Endodermal cell (in vitro differentiated cells): ENCODE measurements around the gene CCNK. TPM values are rescaled to one million over a fixed set of nuclear protein-coding genes. Genes with fewer than 3 reads are reported as not detected.

Source experiments
- DNase-seq: peaks from one replicate; pipeline ENCODE4 v3.0.0-alpha.2; 2017
- H3K27ac ChIP-seq: 2 replicates; pipeline ENCODE4 v1.5.1; 2013; ENCODE audit warnings: mild to moderate bottlenecking, low read depth, low read length, moderate library complexity
- H3K27me3 ChIP-seq: 2 replicates; pipeline ENCODE4 v1.6.1; 2013; ENCODE audit warnings: mild to moderate bottlenecking, low read length, moderate library complexity; ENCODE audit not compliant: insufficient read depth, control insufficient read depth, poor library complexity, severe bottlenecking
- H3K36me3 ChIP-seq: 2 replicates; pipeline ENCODE4 v1.7.0; 2013; ENCODE audit warnings: mild to moderate bottlenecking, low read length, moderate library complexity; ENCODE audit not compliant: control insufficient read depth, insufficient read depth
- H3K4me1 ChIP-seq: one replicate; pipeline ENCODE4 v1.7.0; 2013; ENCODE audit warnings: low read length; ENCODE audit not compliant: control insufficient read depth, insufficient read depth
- H3K4me3 ChIP-seq: 2 replicates; pipeline ENCODE4 v1.5.1; 2013; ENCODE audit warnings: mild to moderate bottlenecking, low read length, moderate library complexity
- H3K9ac ChIP-seq: 2 replicates; pipeline ENCODE4 v1.6.1; 2013; ENCODE audit warnings: mild to moderate bottlenecking, low read length, moderate library complexity; ENCODE audit not compliant: poor library complexity, severe bottlenecking; ENCODE audit errors: extremely low read depth
- H3K9me3 ChIP-seq: 2 replicates; pipeline ENCODE4 v1.6.1; 2013; ENCODE audit warnings: mild to moderate bottlenecking, low read length, moderate library complexity; ENCODE audit not compliant: control insufficient read depth
- H3K27ac Mint-ChIP-seq: 2 replicates; pipeline ENCODE4 v1.8.0; 2020; ENCODE audit warnings: mixed read lengths
- H3K27me3 Mint-ChIP-seq: 2 replicates; pipeline ENCODE4 v1.8.0; 2021; ENCODE audit warnings: mild to moderate bottlenecking, mixed read lengths; ENCODE audit not compliant: insufficient read depth
- H3K36me3 Mint-ChIP-seq: 2 replicates; pipeline ENCODE4 v1.8.0; 2020; ENCODE audit warnings: low read depth, mixed read lengths
- H3K4me1 Mint-ChIP-seq: 2 replicates; pipeline ENCODE4 v1.8.0; 2020; ENCODE audit warnings: mixed read lengths
- H3K4me3 Mint-ChIP-seq: 2 replicates; pipeline ENCODE4 v1.8.0; 2020; ENCODE audit warnings: mild to moderate bottlenecking, moderate library complexity, mixed read lengths
- H3K9me3 Mint-ChIP-seq: 2 replicates; pipeline ENCODE4 v1.8.0; 2020; ENCODE audit warnings: mild to moderate bottlenecking, mixed read lengths
- CTCF ChIP-seq: fragments of 200-600 bp; sonication (generic); conservative IDR thresholded peaks from 2 replicates; pipeline ENCODE4 v1.5.0; 2021; ENCODE audit warnings: antibody characterized with exemption, mild to moderate bottlenecking
- WGBS, 2 experiments: methylation state at CpG; one replicate each; pipeline versions ENCODE4 v1.1.5 to v1.1.7; 2013; ENCODE audit warnings: missing lambda C conversion rate in 2 of 2, mixed read lengths in 1 of 2; ENCODE audit not compliant: insufficient coverage in 1 of 2, insufficient read length in 1 of 2; 5-methylcytosine and 5-hydroxymethylcytosine counted together
- total RNA-seq, 2 donors: library from RNA; stranded (reverse); fragmentation: NEBNext Ultra II Directional in 1 of 2; extraction: Animal tissue kit (Norgen Biotek cat#: 25700) in 1 of 2; gene quantifications; 2 replicates in 1 of 2; 3 replicates in 1 of 2; pipeline ENCODE4 v1.2.1, GENCODE V29; 2021

The CCNK gene
- total RNA-seq, 2 donors from 2014 or later, result 71.5 to 77.1 TPM

DNA sequence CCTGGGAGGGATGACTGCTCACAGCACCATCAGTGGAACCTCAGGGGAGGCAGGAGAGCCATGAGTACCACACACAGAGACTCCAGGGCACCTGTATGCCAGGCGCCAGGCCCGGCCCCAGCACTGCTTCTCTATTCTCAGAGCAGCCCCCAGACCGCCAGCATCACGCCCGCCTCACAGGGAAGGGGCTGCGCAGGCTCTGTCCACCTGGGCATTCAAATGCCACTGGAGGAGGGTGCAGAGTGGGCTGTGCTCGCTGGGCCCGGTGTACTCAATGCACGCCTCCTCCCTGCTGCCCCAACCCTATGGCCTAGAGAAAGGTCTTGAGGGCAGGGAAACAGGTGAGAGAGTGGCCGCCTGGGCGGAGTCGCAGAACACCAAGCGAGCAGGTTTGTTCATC lies 79.2 kb downstream of the CCNK start:
- Mint-ChIP-seq H3K4me1 (peaks cover 19% of the 10 kb centered on the region), H3K27ac (no peak overlapping the region), H3K36me3 (peaks cover 5% of the 10 kb centered on the region), H3K4me3 (no peak overlapping the region), H3K9me3 (peaks cover 2% of the 10 kb centered on the region), H3K27me3 (no peaks in the 10 kb centered on the region)
- no peak for DNase-seq
- H3K27me3 ChIP-seq, result no peaks in the 10 kb centered on the region
- TF ChIP-seq CTCF, result no peak
- no peaks in the 10 kb centered on the region for H3K4me1 ChIP-seq
- H3K4me3 ChIP-seq, result no peak overlapping the region
- H3K27ac ChIP-seq, result no peak overlapping the region
- H3K36me3 ChIP-seq, result no peaks in the 10 kb centered on the region
- H3K9ac ChIP-seq, result no peak overlapping the region
- no peaks in the 10 kb centered on the region for H3K9me3 ChIP-seq
- WGBS, 2 experiments, result 91 to 100% methylated on average over 3 to 13 of the region's 13 CpGs

DNA sequence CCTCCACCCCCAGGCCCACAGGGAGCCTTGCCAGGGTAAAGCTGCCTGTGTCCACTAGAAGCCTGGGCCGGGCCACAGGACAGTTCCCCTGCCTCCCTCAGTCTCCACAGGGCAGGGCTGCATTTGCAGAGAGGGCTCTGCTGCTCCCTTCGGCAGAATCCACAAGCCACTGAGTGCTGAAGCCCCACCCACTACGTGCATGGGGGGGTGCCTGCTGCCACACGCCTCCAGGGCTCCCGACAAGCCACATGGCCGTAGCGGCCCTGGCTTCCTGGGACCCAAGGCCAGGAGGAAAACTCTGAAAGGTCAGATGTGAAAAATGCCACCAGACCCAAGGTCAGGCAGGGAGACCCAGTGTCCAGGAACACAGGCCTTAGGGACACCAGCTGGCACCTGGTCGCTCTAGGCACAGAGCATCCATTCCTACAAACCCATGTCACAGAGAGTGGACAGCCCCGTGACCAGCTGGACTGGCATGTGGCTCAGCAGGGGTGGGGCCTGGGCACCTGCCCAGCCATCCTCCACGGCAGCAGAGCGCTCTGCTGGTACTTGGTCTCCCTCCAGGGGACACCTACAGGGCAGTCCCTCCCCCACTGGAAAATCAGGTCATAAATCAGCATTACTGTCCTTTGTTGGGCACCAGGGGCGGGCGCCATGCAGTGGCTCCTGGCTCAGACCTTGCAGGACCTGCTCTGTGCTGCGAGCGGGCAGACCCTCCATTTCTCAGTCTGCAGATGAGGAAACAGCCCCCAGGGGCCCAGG lies 79.9 kb downstream of the CCNK start:
- H3K4me1 ChIP-seq, result no peaks in the 10 kb centered on the region
- H3K4me3 ChIP-seq, result no peak overlapping the region
- WGBS, 2 experiments, result 84 to 87% methylated on average over 11 to 15 of the region's 15 CpGs
- no peak for TF ChIP-seq CTCF
- no peak overlapping the region for H3K4me3 Mint-ChIP-seq
- peaks cover 5% of the 10 kb centered on the region for H3K36me3 Mint-ChIP-seq
- peak overlapping the region; percentile 6 for H3K27ac ChIP-seq
- peaks cover 23% of the 10 kb centered on the region for H3K4me1 Mint-ChIP-seq
- H3K9me3 Mint-ChIP-seq, result peaks cover 2% of the 10 kb centered on the region
- H3K27ac Mint-ChIP-seq, result no peak overlapping the region
- no peaks in the 10 kb centered on the region for H3K27me3 ChIP-seq
- H3K9ac ChIP-seq, result no peak overlapping the region
- no peak for DNase-seq
- H3K36me3 ChIP-seq, result no peaks in the 10 kb centered on the region
- no peaks in the 10 kb centered on the region for H3K27me3 Mint-ChIP-seq
- H3K9me3 ChIP-seq, result no peaks in the 10 kb centered on the region

DNA sequence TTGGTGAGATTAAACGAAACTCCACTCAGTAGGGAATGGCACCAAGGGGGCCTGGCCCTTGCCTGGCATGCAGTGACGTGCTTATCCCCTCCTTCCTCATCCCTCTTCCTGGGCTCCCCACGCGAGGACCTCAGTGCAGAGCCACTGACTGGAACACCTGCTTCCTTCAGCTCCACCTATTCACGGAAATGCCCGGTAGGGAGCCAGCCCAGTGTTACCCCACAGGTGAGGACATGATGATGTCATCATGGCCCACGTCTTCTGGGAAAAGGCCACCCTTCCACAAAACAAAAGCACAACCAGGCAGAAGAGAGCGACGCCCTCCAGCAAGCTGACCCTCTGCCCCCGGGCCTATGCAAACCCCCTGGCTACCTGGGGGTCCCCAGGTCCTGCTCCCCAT lies 80.7 kb downstream of the CCNK start:
- H3K27ac ChIP-seq, result peak overlapping the region; percentile 96
- peaks cover 2% of the 10 kb centered on the region for H3K9me3 Mint-ChIP-seq
- H3K9ac ChIP-seq, result no peak overlapping the region
- WGBS, 2 experiments, result 89 to 92% methylated on average over 6 to 10 of the region's 10 CpGs
- peaks cover 5% of the 10 kb centered on the region for H3K36me3 Mint-ChIP-seq
- DNase-seq, result no peak
- H3K27me3 Mint-ChIP-seq, result no peaks in the 10 kb centered on the region
- no peak overlapping the region for H3K4me3 ChIP-seq
- no peak for TF ChIP-seq CTCF
- no peaks in the 10 kb centered on the region for H3K4me1 ChIP-seq
- H3K27ac Mint-ChIP-seq, result no peak overlapping the region
- no peaks in the 10 kb centered on the region for H3K36me3 ChIP-seq
- no peaks in the 10 kb centered on the region for H3K27me3 ChIP-seq
- peaks cover 25% of the 10 kb centered on the region for H3K4me1 Mint-ChIP-seq
- H3K9me3 ChIP-seq, result no peaks in the 10 kb centered on the region
- no peak overlapping the region for H3K4me3 Mint-ChIP-seq

Other genes starting within 250 kb of the CCNK start
- gene BCL11B, start 209.2 kb upstream of the CCNK start, total RNA-seq, result 1 to 10 TPM; 5.7 to 6.0 TPM
- gene SETD3, start 550 bp upstream of the CCNK start, total RNA-seq, result 10 to 100 TPM; 57.8 to 68.1 TPM
- gene CCDC85C, start 122.8 kb downstream of the CCNK start, total RNA-seq, result 10 to 100 TPM; 32.8 to 45.8 TPM
- gene HHIPL1, start 163.7 kb downstream of the CCNK start, total RNA-seq, result 1 to 10 TPM; 3.0 to 3.4 TPM
- under 1 TPM; 0.55 to 0.57 TPM for gene CYP46A1, start 202.9 kb downstream of the CCNK start, total RNA-seq